GM12878 (cell line): ENCODE results near the gene ANKS1A. TPM values are rescaled to one million over a fixed set of nuclear protein-coding genes. Genes with fewer than 3 reads are reported as not detected.

Source experiments
- ATAC-seq: fragments of 200-7000 bp; cut with Tn5 transposase; 3 replicates; pipeline ENCODE4 v1.9.1; 2020; ENCODE audit warnings: mild to moderate bottlenecking, moderate library complexity
- BruUV-seq: library from RNA; stranded (reverse); fragments of 400-500 nt; replicated peaks from 2 replicates; lab custom pipeline; 2021; lab: Mats Ljungman, UMichigan
- CTCF ChIA-PET: fragments of 300-600 bp; sonication (Branson Sonifier 250); formaldehyde crosslinking; extraction: SDS; loops from one replicate; lab custom pipeline; 2021; ENCODE audit warnings: inconsistent platforms; lab: Yijun Ruan, JAX
- POLR2A ChIA-PET: fragments of 350-600 bp; formaldehyde crosslinking; extraction: SDS; loops from one replicate; lab custom pipeline; 2021; ENCODE audit warnings: inconsistent platforms; lab: Charles Lee
- RAD21 ChIA-PET: fragments of 300-600 bp; sonication (Branson Sonifier 250); formaldehyde crosslinking; loops from one replicate; lab custom pipeline; 2023; ENCODE audit warnings: antibody characterized with exemption; ENCODE audit not compliant: unreplicated experiment; lab: Charles Lee
- SMC1A ChIA-PET: fragments of 300-600 bp; sonication (Branson Sonifier 250); formaldehyde crosslinking; loops from one replicate; lab custom pipeline; 2023; ENCODE audit not compliant: unreplicated experiment, uncharacterized antibody; lab: Charles Lee
- DNase-seq: peaks from one replicate; pipeline ENCODE4 v3.0.0-alpha.2; 2011; ENCODE audit warnings: low read depth, low spot score
- FAIRE-seq: peaks from 3 replicates; lab custom pipeline; 2011; peaks lifted over from hg19 to GRCh38; lab: Jason Lieb, UNC
- H2AFZ ChIP-seq: 2 replicates; pipeline ENCODE4 v1.6.0; 2011; ENCODE audit warnings: low read depth, low read length, control low read depth; ENCODE audit not compliant: control insufficient read depth
- H3K27ac ChIP-seq: 2 replicates; pipeline ENCODE4 v1.5.1; 2011; ENCODE audit warnings: control low read depth; ENCODE audit not compliant: control insufficient read depth, insufficient read depth
- H3K27me3 ChIP-seq, 2 experiments: replicated peaks in 1 of 2; 2 replicates each; pipeline versions ENCODE4 v1.6.0 to v1.6.1; 2011; ENCODE audit warnings: low read length in 1 of 2; ENCODE audit not compliant: control insufficient read depth in 2 of 2, insufficient read depth in 2 of 2
- H3K36me3 ChIP-seq, 2 experiments: 2 replicates each; pipeline ENCODE4 v1.5.1; 2011; ENCODE audit warnings: low read length in 1 of 2; ENCODE audit not compliant: control insufficient read depth in 2 of 2, insufficient read depth in 2 of 2
- H3K4me1 ChIP-seq: 2 replicates; pipeline ENCODE4 v1.6.1; 2011; ENCODE audit warnings: mild to moderate bottlenecking, low read length, moderate library complexity, mixed read lengths; ENCODE audit not compliant: control insufficient read depth, insufficient read depth
- H3K4me2 ChIP-seq: 2 replicates; pipeline ENCODE4 v1.6.0; 2011; ENCODE audit warnings: control low read depth; ENCODE audit not compliant: control insufficient read depth, insufficient read depth
- H3K4me3 ChIP-seq: fragments of 200-600 bp; sonication (generic); 2 replicates; pipeline ENCODE4 v1.5.1; 2016
- H3K79me2 ChIP-seq: 2 replicates; pipeline ENCODE4 v1.6.0; 2011; ENCODE audit warnings: low read length; ENCODE audit not compliant: control insufficient read depth, insufficient read depth
- H3K9ac ChIP-seq: 2 replicates; pipeline ENCODE4 v1.8.0; 2011; ENCODE audit warnings: low read length, control low read depth, mixed read lengths; ENCODE audit not compliant: control insufficient read depth, insufficient read depth
- H3K9me3 ChIP-seq: replicated peaks from 3 replicates; pipeline ENCODE4 v1.5.1; 2011; ENCODE audit warnings: mild to moderate bottlenecking, low read length; ENCODE audit not compliant: control insufficient read depth, insufficient read depth
- H4K20me1 ChIP-seq: 2 replicates; pipeline ENCODE4 v1.6.0; 2011; ENCODE audit not compliant: control insufficient read depth, insufficient read depth
- ASH2L ChIP-seq: fragments of 300-600, 200-600 bp; sonication (generic); IDR thresholded peaks from 2 replicates; pipeline ENCODE4 v1.6.1; 2017; ENCODE audit warnings: low read depth, mild to moderate bottlenecking, borderline replicate concordance
- BCLAF1 ChIP-seq: fragments of 450-650 bp; IDR thresholded peaks from 2 replicates; pipeline ENCODE4 v1.6.1; 2017; ENCODE audit warnings: antibody characterized with exemption, mild to moderate bottlenecking, moderate library complexity
- CHD1 ChIP-seq: IDR thresholded peaks from 2 replicates; pipeline ENCODE4 v1.6.1; 2012; ENCODE audit warnings: low read depth, low read length, improper control_type of control experiment
- CHD2 ChIP-seq: IDR thresholded peaks from 2 replicates; pipeline ENCODE4 v1.6.1; 2011; ENCODE audit warnings: low read depth, low read length, improper control_type of control experiment, borderline replicate concordance
- CHD4 ChIP-seq: fragments of 200-600 bp; sonication (generic); IDR thresholded peaks from 2 replicates; pipeline ENCODE4 v1.6.1; 2016; ENCODE audit warnings: mild to moderate bottlenecking
- E2F8 ChIP-seq: fragments of 450-650 bp; IDR thresholded peaks from 2 replicates; pipeline ENCODE4 v1.6.1; 2018; ENCODE audit warnings: mild to moderate bottlenecking, low read depth, moderate library complexity; ENCODE audit not compliant: partially characterized antibody
- IKZF2 ChIP-seq, 2 experiments: fragments of 450-650 bp; IDR thresholded peaks; 2 replicates each; pipeline ENCODE4 v1.6.1; 2017; ENCODE audit warnings: mild to moderate bottlenecking in 2 of 2, moderate library complexity in 2 of 2
- POLR2A ChIP-seq: IDR thresholded peaks from 2 replicates; pipeline ENCODE4 v1.6.1; 2011; ENCODE audit warnings: low read depth, mild to moderate bottlenecking, low read length
- POLR2AphosphoS2 ChIP-seq: IDR thresholded peaks from 2 replicates; pipeline ENCODE4 v1.6.1; 2011; ENCODE audit warnings: low read depth, mild to moderate bottlenecking, low read length, improper control_type of control experiment, moderate library complexity
- RBBP5 ChIP-seq: fragments of 200-600 bp; sonication (generic); conservative IDR thresholded peaks from 2 replicates; pipeline ENCODE4 v1.6.1; 2016
- SP1 ChIP-seq: IDR thresholded peaks from one replicate; pipeline ENCODE4 v1.6.1; 2011; ENCODE audit warnings: low read depth, low read length
- SREBF2 ChIP-seq: IDR thresholded peaks from 2 replicates; pipeline ENCODE4 v1.6.1; 2012; ENCODE audit warnings: mild to moderate bottlenecking, low read length
- SUZ12 ChIP-seq: fragments of 200-600 bp; sonication (generic); IDR thresholded peaks from one replicate; pipeline ENCODE4 v1.6.1; 2018; ENCODE audit warnings: antibody characterized with exemption, mild to moderate bottlenecking; ENCODE audit not compliant: unreplicated experiment
- TBL1XR1 ChIP-seq: IDR thresholded peaks from 2 replicates; pipeline ENCODE4 v1.6.1; 2012; ENCODE audit warnings: low read depth, low read length, improper control_type of control experiment
- WGBS: methylation state at CpG from one replicate; pipeline ENCODE4 v1.1.6; 2016; ENCODE audit warnings: low lambda C conversion rate; ENCODE audit not compliant: insufficient replicate concordance, insufficient coverage; ENCODE audit errors: missing lambda C conversion rate; 5-methylcytosine and 5-hydroxymethylcytosine counted together
- in situ Hi-C: fragments of 300-500 bp; cut with MboI; formaldehyde crosslinking; loops from 9 replicates; pipeline ENCODE4 v1.14.3; 2018; ENCODE audit warnings: mixed read lengths
- intact Hi-C: fragments of 100-400 bp; cut with micrococcal nuclease; formaldehyde crosslinking; loops from one replicate; pipeline ENCODE4 v1.14.2; 2022; ENCODE audit not compliant: unreplicated experiment
- polyA plus RNA-seq, 11 experiments: library from polyadenylated mRNA; depleted of rRNA in 4 of 11; unstranded in 6 of 11; stranded (reverse) in 5 of 11; fragments of >200 nt; fragmentation: Nextera tagmentation in 4 of 11; fragmentation: Illumina TruSeq in 1 of 11; extraction: Ambion mirVana in 4 of 11; extraction: Trizol in 1 of 11; gene quantifications; 1 replicate in 1 of 11; 2 replicates in 10 of 11; pipeline versions ENCODE4 v1.2.1 to v1.2.3, GENCODE V29; 2011 to 2016; ENCODE audit warnings: inconsistent platforms in 2 of 11, missing spikeins in 2 of 11, low read depth in 1 of 11
- total RNA-seq, 4 experiments: library from RNA; depleted of rRNA in 3 of 4; stranded (reverse); fragments of >200 nt in 3 of 4; fragmentation: Illumina TruSeq in 1 of 4; extraction: Trizol in 1 of 4; gene quantifications; 2 replicates each; pipeline versions ENCODE4 v1.2.1 to v1.2.3, GENCODE V29; 2013 to 2021

The ANKS1A gene
- total and polyA plus RNA-seq, 10 of the 15 experiments (the other 5 are each of a cell fraction or from before 2014, with no cell fraction given): 0.60 to 7.0 (median 3.0) TPM

DNA sequence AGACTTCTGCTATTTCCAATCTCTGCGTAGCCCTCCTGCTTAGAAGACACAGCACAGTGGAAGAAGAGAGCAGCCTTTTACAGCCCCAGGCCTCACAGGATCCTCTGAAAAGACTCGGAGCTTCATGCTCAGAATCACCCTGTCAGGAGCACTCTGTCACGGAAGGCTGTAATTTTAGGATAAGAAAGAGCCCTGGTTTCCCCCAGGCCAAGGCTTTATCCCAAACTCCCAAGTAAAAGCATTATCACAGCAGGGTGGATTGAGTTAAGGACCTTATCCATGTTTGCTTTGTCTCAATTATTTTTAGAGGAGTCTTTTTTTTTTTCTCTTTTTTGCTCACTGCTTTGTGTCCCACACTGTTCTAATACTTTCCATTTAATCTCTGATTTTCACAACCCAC, 39.2 kb downstream of the ANKS1A start:
- Histone ChIP-seq H3K27ac (no peak overlapping the region), H3K4me1 (no peaks in the 10 kb centered on the region), H3K79me2 (no peaks in the 10 kb centered on the region), H3K36me3 (no peaks in the 10 kb centered on the region), H2AFZ (no peak overlapping the region), H3K9me3 (no peaks in the 10 kb centered on the region), H3K4me2 (no peak overlapping the region), H3K27me3 (no peaks in the 10 kb centered on the region), H3K4me3 (no peak overlapping the region), H4K20me1 (no peaks in the 10 kb centered on the region), H3K9ac (no peak overlapping the region)
- DNase-seq (no peak), ATAC-seq (no peak), FAIRE-seq (no peak)
- in situ Hi-C loops: no loop called here
- WGBS: 73% methylated on average over 3 of the region's 3 CpGs
- ChIA-PET RAD21 (interaction anchor here (1.0 kb wide), 1 partner anchor 468 kb away, joined by 3 read pairs; no protein-coding TSS in a partner anchor), SMC1A (interaction anchor here (0.9 to 1.3 kb wide), 2 partner anchors 13 to 200 kb away, joined by 3 to 4 read pairs; no protein-coding TSS in a partner anchor), POLR2A (no interaction called here), CTCF (interaction anchor here (1.2 kb wide), 1 partner anchor 10 kb away, joined by 3 read pairs; no protein-coding TSS in a partner anchor)
- TF ChIP-seq TBL1XR1 (no peak), POLR2AphosphoS2 (no peak), CHD1 (no peak), SUZ12 (no peak)
- intact Hi-C loops: no loop called here
- no TSS peak for BruUV-seq

DNA sequence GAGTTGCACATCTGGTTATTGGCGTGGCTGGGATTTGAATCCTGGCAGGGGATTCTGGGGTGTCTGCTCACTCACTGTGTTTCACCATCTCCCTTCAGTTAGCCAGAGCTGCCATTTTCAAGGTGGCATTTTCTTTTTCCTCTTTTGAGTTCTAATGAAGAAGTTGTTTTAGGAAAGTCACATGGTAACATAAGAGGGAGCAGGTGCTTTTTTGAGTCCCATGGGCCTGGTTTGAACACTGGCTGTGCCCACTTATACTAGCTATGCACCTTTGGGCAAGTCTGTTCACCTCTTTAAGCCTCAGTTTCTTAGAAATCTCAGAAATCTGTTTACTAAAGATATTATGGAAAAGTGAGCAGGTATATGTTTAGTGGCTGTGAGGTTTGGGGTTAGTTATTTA, 39.6 kb downstream of the ANKS1A start:
- Histone ChIP-seq H2AFZ (no peak overlapping the region), H3K4me2 (no peak overlapping the region), H3K4me3 (no peak overlapping the region), H3K4me1 (no peaks in the 10 kb centered on the region), H4K20me1 (no peaks in the 10 kb centered on the region), H3K9me3 (no peaks in the 10 kb centered on the region), H3K9ac (no peak overlapping the region), H3K27me3 (no peaks in the 10 kb centered on the region), H3K79me2 (no peaks in the 10 kb centered on the region), H3K27ac (no peak overlapping the region), H3K36me3 (no peaks in the 10 kb centered on the region)
- no TSS peak for BruUV-seq
- intact Hi-C loops: no loop called here
- ChIA-PET SMC1A (no interaction called here), POLR2A (no interaction called here), CTCF (no interaction called here), RAD21 (no interaction called here)
- ATAC-seq: no peak
- WGBS: 48% methylated on average over 1 of the region's 1 CpG
- no peak for FAIRE-seq
- in situ Hi-C loops: no loop called here
- DNase-seq: no peak
- TF ChIP-seq IKZF2 (IDR thresholded peaks at IDR 0.05) (no peak), POLR2A (no peak), ASH2L (no peak), CHD4 (no peak), E2F8 (no peak), RBBP5 (no peak), SP1 (no peak), BCLAF1 (no peak), SREBF2 (no peak), CHD2 (no peak)
